ENCODE data around the gene OSBPL5. TPM values are rescaled to one million over a fixed set of nuclear protein-coding genes. Genes with fewer than 3 reads are reported as not detected.

Gene OSBPL5
- total and polyA plus RNA-seq, 2 donors from 2014 or later = 8.5 to 63.0 TPM

GRCh38 chr11:3127706-3128355 lies 37.3 kb downstream of the OSBPL5 start:
- intact Hi-C loops (cut with DNase I) = no loop called here
- H3K4me1 ChIP-seq (ENCODE audit: control insufficient read depth in 2 of 3, insufficient read depth in 2 of 3, low read depth in 1 of 3, low read length in 3 of 3) = peaks cover 0 to 4% (median 0%) of the 10 kb centered on the region in 3 donors
- peak in 2 of 5 donors; percentile 33 to 64 for DNase-seq
- FAIRE-seq = no peak
- H3K36me3 ChIP-seq (ENCODE audit: control insufficient read depth in 2 of 3, insufficient read depth in 3 of 3, low read length in 3 of 3) = peaks cover 0 to 4% (median 0%) of the 10 kb centered on the region in 3 donors
- no peak overlapping the region for H3K9ac ChIP-seq (ENCODE audit: low read length in 3 of 3)
- H3K27ac ChIP-seq (ENCODE audit: low read depth in 2 of 2, low read length in 2 of 2) = no peak overlapping the region
- no peaks in the 10 kb centered on the region for H3K9me3 ChIP-seq (ENCODE audit: control insufficient read depth in 2 of 3, insufficient read depth in 1 of 3, low read length in 3 of 3)
- no peak overlapping the region for H3K4me3 ChIP-seq (ENCODE audit: low read length in 3 of 3)
- TF ChIP-seq CTCF (IDR thresholded peaks at IDR 0.05; ENCODE audit: borderline replicate concordance, extremely low read depth, insufficient read depth) = no peak
- no peaks in the 10 kb centered on the region for H3K27me3 ChIP-seq (ENCODE audit: control insufficient read depth, insufficient read depth, low read length)

GRCh38 chr11:3126901-3127691 lies 38.0 kb downstream of the OSBPL5 start:
- Histone ChIP-seq H3K27me3 (ENCODE audit: control insufficient read depth, insufficient read depth, low read length) (no peaks in the 10 kb centered on the region), H3K4me1 (ENCODE audit: control insufficient read depth in 2 of 3, insufficient read depth in 2 of 3, low read depth in 1 of 3, low read length in 3 of 3) (peaks cover 0 to 4% (median 0%) of the 10 kb centered on the region in 3 donors), H3K27ac (ENCODE audit: low read depth in 2 of 2, low read length in 2 of 2) (peak overlapping the region in 1 of 2 donors; percentile 41), H3K36me3 (ENCODE audit: control insufficient read depth in 2 of 3, insufficient read depth in 3 of 3, low read length in 3 of 3) (peaks cover 0 to 4% (median 0%) of the 10 kb centered on the region in 3 donors), H3K9ac (ENCODE audit: low read length in 3 of 3) (no peak overlapping the region), H3K4me3 (ENCODE audit: low read length in 3 of 3) (no peak overlapping the region), H3K9me3 (ENCODE audit: control insufficient read depth in 2 of 3, insufficient read depth in 1 of 3, low read length in 3 of 3) (no peaks in the 10 kb centered on the region)
- no peak for TF ChIP-seq CTCF (IDR thresholded peaks at IDR 0.05; ENCODE audit: borderline replicate concordance, extremely low read depth, insufficient read depth)
- FAIRE-seq = no peak
- intact Hi-C loops (cut with DNase I) = no loop called here
- DNase-seq = peak in 2 of 5 donors; percentile 49 to 73

GRCh38 chr11:3126207-3126865 lies 38.8 kb downstream of the OSBPL5 start:
- intact Hi-C loops (cut with DNase I) = no loop called here
- Histone ChIP-seq H3K36me3 (ENCODE audit: control insufficient read depth in 2 of 3, insufficient read depth in 3 of 3, low read length in 3 of 3) (peaks cover 0 to 4% (median 0%) of the 10 kb centered on the region in 3 donors), H3K4me3 (ENCODE audit: low read length in 3 of 3) (no peak overlapping the region), H3K27me3 (ENCODE audit: control insufficient read depth, insufficient read depth, low read length) (no peaks in the 10 kb centered on the region), H3K4me1 (ENCODE audit: control insufficient read depth in 2 of 3, insufficient read depth in 2 of 3, low read depth in 1 of 3, low read length in 3 of 3) (peaks cover 0 to 4% (median 0%) of the 10 kb centered on the region in 3 donors), H3K27ac (ENCODE audit: low read depth in 2 of 2, low read length in 2 of 2) (peak overlapping the region in 1 of 2 donors; percentile 41), H3K9ac (ENCODE audit: low read length in 3 of 3) (no peak overlapping the region), H3K9me3 (ENCODE audit: control insufficient read depth in 2 of 3, insufficient read depth in 1 of 3, low read length in 3 of 3) (no peaks in the 10 kb centered on the region)
- FAIRE-seq (no peak), DNase-seq (peak; percentile 64 to 84 (median 77))
- TF ChIP-seq CTCF (IDR thresholded peaks at IDR 0.05; ENCODE audit: borderline replicate concordance, extremely low read depth, insufficient read depth) = no peak
